Stimulated activated CD8-positive, alpha-beta memory T cell treated with anti-CD3 and anti-CD28 coated beads, Interleukin-7, amount 100 ng/mL, for 4 hours (primary cell): ENCODE data around the gene TNFRSF1A.

ENCODE experiments used
- DNase-seq, 2 donors: peaks; one replicate each; pipeline ENCODE4 v3.0.0-alpha.2; 2020; ENCODE audit warnings: low read depth in 2 of 2

TNFRSF1A gene

GRCh38 chr12:6323995-6324711 is 17.7 kb downstream of the TNFRSF1A start:
- DNase-seq = no peak

GRCh38 chr12:6323340-6323994 is 18.4 kb downstream of the TNFRSF1A start:
- peak in 1 of 2 donors; percentile 34 for DNase-seq

GRCh38 chr12:6322969-6323339 is 18.9 kb downstream of the TNFRSF1A start:
- DNase-seq = no peak

- no peak for DNase-seq
Observed at GRCh38 chr12:6322352-6322751, 19.5 kb downstream of the TNFRSF1A start.

GRCh38 chr12:6321905-6322304 is 20.0 kb downstream of the TNFRSF1A start:
- no peak for DNase-seq

GRCh38 chr12:6319446-6319845 is 22.4 kb downstream of the TNFRSF1A start:
- no peak for DNase-seq

GRCh38 chr12:6318440-6318879 is 23.4 kb downstream of the TNFRSF1A start:
- DNase-seq = no peak

- DNase-seq = no peak
Observed at GRCh38 chr12:6317693-6318439, 24.0 kb downstream of the TNFRSF1A start.

- no peak for DNase-seq
Observed at GRCh38 chr12:6316921-6317692, 24.8 kb downstream of the TNFRSF1A start.

GRCh38 chr12:6315704-6316597 is 25.9 kb downstream of the TNFRSF1A start:
- no peak for DNase-seq

GRCh38 chr12:6315184-6315583 is 26.7 kb downstream of the TNFRSF1A start:
- no peak for DNase-seq

GRCh38 chr12:6314776-6315175 is 27.1 kb downstream of the TNFRSF1A start:
- DNase-seq = no peak

- DNase-seq = no peak
Observed at GRCh38 chr12:6313326-6313940, 28.4 kb downstream of the TNFRSF1A start.

GRCh38 chr12:6312529-6313325 is 29.1 kb downstream of the TNFRSF1A start:
- no peak for DNase-seq

- DNase-seq = no peak
Observed at GRCh38 chr12:6311822-6312528, 29.9 kb downstream of the TNFRSF1A start.

- no peak for DNase-seq
Observed at GRCh38 chr12:6310771-6311610, 30.9 kb downstream of the TNFRSF1A start.

GRCh38 chr12:6307529-6307928 is 34.3 kb downstream of the TNFRSF1A start:
- DNase-seq = no peak

- DNase-seq = no peak
Observed at GRCh38 chr12:6306599-6307220, 35.2 kb downstream of the TNFRSF1A start.
